Right renal cortex interstitium (tissue), 3 donors: ENCODE data around the gene BEX2. TPM values are rescaled to one million over a fixed set of nuclear protein-coding genes. Genes with fewer than 3 reads are reported as not detected.

ENCODE experiments used
- DNase-seq, 3 donors: peaks; one replicate each; pipeline ENCODE4 v3.0.0-alpha.2; 2013; ENCODE audit warnings: low read depth in 3 of 3, low spot score in 2 of 3
- polyA plus RNA-seq, 3 donors: library from polyadenylated mRNA; unstranded; fragments of 120-200 nt; gene quantifications; one replicate each; pipeline ENCODE4 v1.2.1, GENCODE V29; 2013; ENCODE audit not compliant: insufficient read length in 3 of 3

The BEX2 gene
- polyA plus RNA-seq, 3 donors, result 80.3 to 95.4 (median 92.9) TPM

GRCh38 chrX:103275947-103276567, 34.7 kb downstream of the BEX2 start:
- DNase-seq, result no peak

GRCh38 chrX:103274284-103274683, 36.5 kb downstream of the BEX2 start:
- no peak for DNase-seq

Other genes starting within 250 kb of the BEX2 start
- 10 to 100 TPM; 52.6 to 79.0 (median 72.5) TPM for gene BEX1, start 246.8 kb downstream of the BEX2 start, polyA plus RNA-seq
- under 1 TPM in 2 of 3 donors, not detected in 1; 0.14 to 0.18 TPM for gene NXF3, start 217.8 kb downstream of the BEX2 start, polyA plus RNA-seq
- 100 to 1,000 TPM; 175 to 185 (median 175) TPM for gene BEX4, start 95.9 kb downstream of the BEX2 start, polyA plus RNA-seq
- gene TCEAL8, start 55.8 kb downstream of the BEX2 start, polyA plus RNA-seq, result 100 to 1,000 TPM; 163 to 171 (median 164) TPM
- gene TCEAL5, start 34.2 kb downstream of the BEX2 start, polyA plus RNA-seq, result 10 to 100 TPM; 14.7 to 17.3 (median 17.0) TPM
- gene TCEAL7, start 19.2 kb upstream of the BEX2 start, polyA plus RNA-seq, result 10 to 100 TPM; 36.7 to 48.4 (median 42.0) TPM
- gene TCEAL9, start 45.5 kb upstream of the BEX2 start, polyA plus RNA-seq, result 100 to 1,000 TPM; 231 to 248 (median 239) TPM
- gene BEX3, start 65.5 kb upstream of the BEX2 start, polyA plus RNA-seq, result 100 to 1,000 TPM; 535 to 609 (median 591) TPM
- 1 to 10 TPM; 2.1 to 3.0 (median 2.2) TPM for gene RAB40A, start 208.5 kb upstream of the BEX2 start, polyA plus RNA-seq